Measurements from ENCODE around the gene PASD1.
"Not testable (repeated sequence)": the region's sequence is repeated elsewhere in the genome, so short reads cannot be mapped to it uniquely, and the experiment has no call there.

PASD1 gene

GRCh38 chrX:151631822-151632221 lies 68.3 kb downstream of the PASD1 start:
- no peak for DNase-seq

DNA sequence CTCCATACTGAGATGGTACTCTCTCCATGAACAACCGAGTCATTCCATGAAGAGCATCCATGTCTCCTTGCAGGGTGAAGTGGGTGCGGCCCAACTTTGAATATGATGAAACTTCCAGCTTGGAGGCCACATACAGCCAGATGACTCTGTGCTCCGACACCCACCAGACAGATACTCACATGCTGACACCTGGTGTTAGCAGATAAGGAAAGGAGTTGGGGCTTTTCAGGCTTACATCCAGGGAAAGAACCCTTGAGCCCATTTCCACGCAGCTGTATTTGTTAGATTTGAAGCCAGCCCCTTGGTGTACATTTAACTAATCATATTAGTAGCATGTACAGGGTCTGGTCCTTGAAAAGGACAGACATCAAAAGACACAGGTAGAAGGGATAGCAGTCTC lies 69.7 kb downstream of the PASD1 start:
- no peak for DNase-seq

DNA sequence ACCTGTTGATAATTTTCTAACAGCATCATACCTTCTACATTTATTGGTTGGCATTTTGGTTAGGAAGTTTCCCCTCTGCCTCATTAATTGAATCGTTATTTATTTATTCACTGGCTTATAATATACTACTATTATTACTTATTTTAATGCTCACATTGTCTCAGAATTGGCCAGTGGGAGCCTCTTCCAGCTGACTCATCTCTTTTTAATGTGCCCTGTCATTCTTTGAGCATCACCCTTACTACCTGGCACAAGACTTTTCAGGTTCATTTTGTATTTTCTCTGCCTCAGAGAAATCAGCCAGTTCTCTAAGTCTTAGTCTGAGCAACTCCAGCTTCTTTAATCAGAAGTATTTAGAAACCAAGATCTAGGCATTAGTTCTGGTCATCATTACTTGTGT lies 71.5 kb downstream of the PASD1 start:
- DNase-seq = no peak

DNA sequence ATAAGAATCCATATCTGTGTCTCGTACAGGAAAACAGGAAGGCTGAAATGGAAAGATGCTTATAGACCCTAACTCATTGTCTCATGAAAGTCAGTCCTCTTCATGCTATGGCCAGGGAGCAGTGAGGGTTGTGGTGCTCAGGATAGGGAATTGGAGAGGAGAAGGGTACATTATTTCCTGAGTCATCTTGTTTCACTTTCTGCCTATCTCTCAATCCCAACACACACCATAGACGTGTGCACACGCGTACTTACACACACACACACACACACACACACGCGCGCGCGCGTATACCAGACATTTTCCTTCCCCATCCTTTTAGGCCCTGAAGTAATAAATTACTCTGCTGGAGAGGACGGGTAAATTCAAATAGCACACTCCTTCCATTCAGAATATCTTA lies 78.1 kb downstream of the PASD1 start:
- no peak for DNase-seq

- no peak for DNase-seq
Observed at GRCh38 chrX:151675121-151675746, 111.8 kb downstream of the PASD1 start.

GRCh38 chrX:151676196-151676595 lies 112.7 kb downstream of the PASD1 start:
- DNase-seq = no peak

GRCh38 chrX:151679798-151680402 lies 116.4 kb downstream of the PASD1 start:
- DNase-seq = no peak

GRCh38 chrX:151680805-151681204 lies 117.3 kb downstream of the PASD1 start:
- peak; percentile 70 for DNase-seq

DNA sequence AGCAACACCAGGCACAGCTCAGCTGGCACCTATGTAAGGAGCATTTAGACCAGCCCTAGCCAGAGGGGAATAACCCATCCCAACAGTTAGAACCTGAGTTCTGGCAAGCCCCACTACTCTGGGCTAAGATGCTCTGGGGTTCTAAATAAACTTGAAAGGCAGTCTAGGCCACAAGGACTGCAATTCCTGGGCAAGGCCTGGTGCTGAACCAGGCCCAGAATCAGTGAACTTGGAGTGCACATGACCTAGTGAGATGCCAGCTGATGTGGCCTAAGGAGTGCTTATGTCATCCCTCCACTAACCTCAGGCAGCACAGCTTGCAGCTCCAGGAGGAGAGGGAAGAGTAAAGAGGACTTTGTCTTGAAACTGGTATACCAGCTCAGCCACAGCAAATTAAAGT lies 124.2 kb downstream of the PASD1 start:
- no peak for DNase-seq

DNA sequence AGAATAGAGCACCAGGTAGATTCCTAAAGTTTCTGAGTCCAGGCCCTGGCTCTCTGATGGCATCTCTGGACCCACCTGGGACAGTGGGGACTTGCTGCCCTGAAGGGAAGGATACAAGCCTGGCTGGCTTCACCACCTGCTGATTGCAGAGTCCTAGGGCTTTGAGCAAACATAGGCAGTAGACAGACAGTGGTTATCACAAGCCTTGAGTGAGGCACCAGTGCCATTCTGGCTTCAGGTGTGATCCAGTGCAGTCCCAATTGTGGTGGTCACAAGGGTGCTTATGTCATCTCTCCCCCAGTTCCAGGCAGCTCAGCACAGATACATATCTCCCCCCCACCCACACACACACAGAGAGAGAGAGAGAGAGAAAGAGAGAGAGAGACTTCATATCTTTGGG lies 125.2 kb downstream of the PASD1 start:
- no peak for DNase-seq

DNA sequence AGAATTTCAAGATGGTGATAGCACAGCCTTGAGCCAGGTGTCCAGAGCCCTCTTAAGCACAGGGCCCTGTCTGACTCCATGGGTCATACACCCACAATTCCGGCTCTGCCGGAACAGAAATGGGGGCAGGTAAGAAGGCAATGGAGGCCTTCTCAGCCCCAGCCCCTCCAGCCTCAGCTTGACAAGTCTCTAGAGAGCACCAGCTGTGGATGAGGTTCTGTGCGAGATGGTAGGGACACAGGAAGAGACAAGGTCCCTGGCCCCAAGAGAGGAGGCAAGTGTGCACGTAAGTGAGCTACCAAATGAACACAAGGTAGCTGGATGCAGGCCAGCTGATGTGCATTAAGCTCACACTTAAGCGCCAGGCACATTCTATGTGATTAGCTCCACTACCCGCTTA lies 129.3 kb downstream of the PASD1 start:
- no peak for DNase-seq

DNA sequence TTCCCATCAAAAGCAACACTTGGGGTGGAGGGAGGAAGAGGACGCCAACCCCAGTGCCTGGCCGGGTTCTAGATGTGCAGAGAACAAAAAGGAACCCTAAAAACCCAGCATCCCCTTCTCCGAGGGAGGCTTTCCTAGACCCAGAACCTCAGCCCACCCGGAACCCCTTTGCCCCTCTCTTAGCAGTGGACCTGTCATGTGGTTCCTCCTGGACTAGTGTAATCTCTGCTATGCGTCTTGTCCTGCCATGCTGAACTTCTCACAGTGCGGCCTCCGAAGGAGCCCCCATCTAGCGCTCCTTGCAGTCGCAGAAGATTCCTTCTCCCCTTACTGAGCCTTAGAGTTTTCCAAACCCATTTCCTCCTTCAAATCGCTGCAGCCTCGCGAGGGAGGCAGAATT lies 130.6 kb downstream of the PASD1 start:
- DNase-seq = no peak

- DNase-seq = no peak
Observed at GRCh38 chrX:151694661-151695582, 131.4 kb downstream of the PASD1 start, which contains the start of gene PRRG3. Gene PRRG3 (plus strand): TSS chrX:151695458. CDS start chrX:151698815, 3,357 bp downstream.

GRCh38 chrX:151695583-151696340 lies 132.3 kb downstream of the PASD1 start:
- no peak for DNase-seq

DNA sequence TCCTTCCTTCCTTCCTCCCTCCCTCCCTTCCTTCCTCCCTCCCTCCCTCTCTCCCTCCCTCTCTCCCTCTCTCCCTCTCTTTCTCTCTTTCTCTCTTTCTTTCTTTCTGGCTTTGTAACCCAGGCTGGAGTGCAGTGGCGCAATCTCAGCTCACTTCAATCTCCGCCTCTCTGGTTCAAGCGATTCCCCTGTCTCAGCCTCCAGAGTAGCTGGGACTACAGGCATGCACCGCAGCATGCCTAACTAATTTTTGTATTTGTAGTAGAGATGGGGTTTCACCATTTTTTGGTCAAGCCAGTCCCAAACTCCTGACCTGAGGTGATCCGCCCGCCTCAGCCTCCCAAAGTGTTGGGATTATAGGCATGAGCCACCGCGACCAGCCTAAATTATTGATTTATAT lies 133.6 kb downstream of the PASD1 start:
- not testable (repeated sequence) for DNase-seq

- no peak for DNase-seq
Observed at GRCh38 chrX:151697522-151697921, 134.0 kb downstream of the PASD1 start.

GRCh38 chrX:151698485-151698884 lies 135.0 kb downstream of the PASD1 start:
- DNase-seq = no peak

DNA sequence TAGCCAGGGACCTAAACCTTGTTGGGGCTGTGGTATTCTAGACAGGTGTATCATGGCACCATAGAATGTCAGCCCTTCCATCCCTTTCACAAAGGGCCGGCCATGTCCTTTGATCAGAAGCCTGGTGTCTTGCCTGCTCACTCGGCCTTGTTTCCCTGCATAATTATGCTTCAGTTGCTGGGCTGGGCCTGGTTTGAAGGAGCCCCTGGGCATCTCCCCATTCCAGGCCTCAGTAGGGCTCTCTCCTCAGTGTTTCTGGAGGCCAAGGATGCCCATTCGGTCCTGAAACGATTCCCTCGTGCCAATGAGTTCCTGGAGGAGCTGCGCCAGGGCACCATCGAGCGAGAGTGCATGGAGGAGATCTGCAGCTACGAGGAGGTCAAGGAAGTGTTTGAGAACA lies 136.3 kb downstream of the PASD1 start:
- DNase-seq = no peak

GRCh38 chrX:151700581-151700980 lies 137.1 kb downstream of the PASD1 start:
- DNase-seq = no peak

- DNase-seq = no peak
Observed at GRCh38 chrX:151701071-151701470, 137.6 kb downstream of the PASD1 start.

- no peak for DNase-seq
Observed at GRCh38 chrX:151701531-151701930, 138.1 kb downstream of the PASD1 start.

DNA sequence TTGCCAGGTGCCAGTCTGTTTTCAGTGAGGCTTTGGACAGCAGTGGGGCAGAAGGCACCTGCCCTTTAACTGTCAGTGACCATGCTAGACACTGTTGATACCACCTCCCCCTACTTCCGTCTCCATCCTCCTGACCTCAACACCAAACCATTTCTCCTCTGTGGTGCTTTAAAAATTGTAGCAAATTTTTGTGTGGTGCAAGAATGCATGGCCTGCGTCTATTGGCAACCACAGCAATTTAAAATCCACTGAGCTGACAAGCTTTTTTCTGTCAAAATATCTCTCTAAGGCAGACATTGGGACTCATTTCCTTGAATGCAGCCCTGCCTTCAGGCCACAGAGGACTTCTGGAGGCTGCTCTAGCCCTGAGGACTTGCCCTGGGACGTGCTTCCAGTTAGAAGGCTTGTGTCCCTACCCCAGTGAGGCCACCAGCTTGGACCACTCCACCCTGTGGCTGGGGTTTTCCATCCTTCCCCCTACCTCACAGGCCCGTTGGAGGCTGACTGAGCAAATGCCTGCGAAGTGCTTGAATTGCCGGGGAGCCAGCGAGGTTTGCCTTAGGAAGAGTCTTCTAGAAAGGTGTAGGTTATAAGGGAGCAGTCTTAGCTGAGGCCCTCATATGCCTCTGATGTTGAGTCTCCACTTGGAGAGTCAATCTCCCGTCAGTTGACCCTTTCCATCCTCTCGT lies 138.7 kb downstream of the PASD1 start:
- no peak for DNase-seq
